ENCODE data around the gene HDAC10.

The HDAC10 gene

DNA sequence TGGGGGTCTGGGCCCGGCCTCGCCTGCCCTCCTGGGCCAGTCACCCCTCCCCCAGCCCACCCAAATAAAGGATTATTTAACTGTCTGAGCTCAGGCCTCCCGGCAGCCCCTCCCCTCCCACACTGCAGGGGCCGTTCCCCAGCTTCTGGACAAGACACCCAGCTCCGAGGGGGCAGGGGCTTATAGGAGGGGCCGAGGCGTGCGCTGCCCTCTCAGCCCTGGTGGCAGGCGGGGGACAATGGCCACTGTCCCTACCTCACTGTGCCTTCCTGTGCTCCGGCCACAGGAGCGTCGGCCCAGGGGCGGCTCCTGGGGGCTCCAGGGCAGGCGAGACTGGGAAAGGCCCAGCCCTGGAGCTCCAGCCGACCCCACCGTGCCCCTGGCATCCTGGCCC lies 52.4 kb downstream of the HDAC10 start:
- DNase-seq, result no peak

DNA sequence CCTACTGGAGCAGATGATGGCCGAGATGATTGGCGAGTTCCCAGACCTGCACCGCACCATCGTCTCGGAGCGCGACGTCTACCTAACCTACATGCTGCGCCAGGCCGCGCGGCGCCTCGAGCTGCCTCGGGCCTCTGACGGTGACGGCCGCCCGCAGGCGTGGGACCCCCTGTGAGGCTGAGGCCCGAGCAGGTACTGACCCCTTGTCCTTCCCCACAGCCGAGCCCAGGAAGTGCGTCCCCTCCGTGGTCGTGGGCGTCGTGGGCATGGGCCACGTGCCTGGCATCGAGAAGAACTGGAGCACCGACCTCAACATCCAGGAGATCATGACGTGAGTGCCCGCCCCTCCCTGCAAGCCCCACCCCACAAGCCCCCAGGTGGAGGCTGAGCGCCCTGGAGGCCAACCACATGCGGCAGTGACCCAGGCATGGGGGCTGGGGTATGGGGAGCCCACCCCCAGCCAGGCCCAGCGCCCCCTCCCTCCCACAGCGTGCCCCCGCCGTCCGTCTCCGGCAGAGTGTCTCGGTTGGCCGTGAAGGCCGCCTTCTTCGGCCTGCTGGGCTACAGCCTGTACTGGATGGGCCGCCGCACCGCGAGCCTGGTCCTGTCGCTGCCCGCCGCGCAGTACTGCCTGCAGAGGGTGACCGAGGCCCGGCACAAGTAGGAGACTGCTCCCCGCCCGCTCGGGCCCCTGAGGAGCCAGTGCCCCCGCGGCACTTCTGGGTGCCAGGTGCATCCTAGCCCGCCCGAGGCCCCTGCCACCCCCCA lies 53.0 kb downstream of the HDAC10 start:
- no peak for DNase-seq

DNA sequence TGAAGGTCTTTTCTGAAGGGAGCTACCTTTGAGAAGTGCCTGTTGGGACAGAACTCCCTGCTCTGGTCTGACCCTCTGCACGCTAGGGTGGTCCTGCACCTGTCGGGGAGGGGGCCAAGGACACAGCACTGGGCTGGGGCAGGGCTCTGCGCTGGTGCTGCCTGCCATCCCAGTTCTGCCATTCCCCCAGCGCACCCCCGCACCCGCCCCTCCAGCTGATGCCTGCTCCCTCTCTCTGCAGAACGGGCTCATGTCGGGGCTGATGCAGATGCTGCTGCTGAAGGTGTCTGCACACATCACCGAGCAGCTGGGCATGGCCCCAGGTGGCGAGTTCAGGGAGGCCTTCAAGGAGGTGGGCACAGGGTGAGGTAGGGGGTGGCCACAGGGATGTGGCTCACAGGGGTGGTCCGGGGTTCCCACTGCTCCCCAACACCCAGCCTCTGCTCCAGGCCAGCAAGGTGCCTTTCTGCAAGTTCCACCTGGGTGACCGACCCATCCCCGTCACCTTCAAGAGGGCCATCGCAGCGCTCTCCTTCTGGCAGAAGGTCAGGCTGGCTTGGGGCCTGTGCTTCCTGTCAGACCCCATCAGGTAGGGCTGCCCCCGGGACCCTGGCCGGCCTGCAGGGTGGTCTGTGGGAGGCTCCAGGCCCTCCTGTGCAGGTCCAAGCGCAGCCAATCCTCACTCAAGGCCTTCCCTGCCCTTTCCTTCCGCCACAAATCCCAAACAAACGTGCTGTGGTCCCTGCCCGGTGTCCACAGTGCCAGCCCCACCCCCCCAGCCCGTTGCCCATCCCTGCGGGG lies 53.9 kb downstream of the HDAC10 start:
- DNase-seq, result no peak

- no peak for DNase-seq
Measured at GRCh38 chr22:50196256-50196655, 54.8 kb downstream of the HDAC10 start.
